ENCODE data around the gene ATG7. TPM values are rescaled to one million over a fixed set of nuclear protein-coding genes. Genes with fewer than 3 reads are reported as not detected.
"Not testable (repeated sequence)": the region's sequence is repeated elsewhere in the genome, so short reads cannot be mapped to it uniquely, and the experiment has no call there.

ATG7 gene
- polyA plus RNA-seq, 1 donor (not counting 4 experiments of a cell fraction or from before 2014, with no cell fraction given): 27.9 TPM

GRCh38 chr3:11523572-11524101 is 251.4 kb downstream of the ATG7 start:
- DNase-seq (ENCODE audit: low read depth, low spot score) (no peak), FAIRE-seq (no peak)
- Histone ChIP-seq H2AFZ (ENCODE audit: control insufficient read depth, low read length) (peak overlapping the region; percentile 41), H3K9me3 (ENCODE audit: control insufficient read depth, low read depth, low read length) (no peaks in the 10 kb centered on the region), H3K36me3 (ENCODE audit: control insufficient read depth in 2 of 2, extremely low read depth in 1 of 2, insufficient read depth in 2 of 2, low read length in 2 of 2) (no peaks in the 10 kb centered on the region), H3K4me2 (ENCODE audit: control insufficient read depth, extremely low read depth, insufficient read depth, low read depth, low read length) (peak overlapping the region; percentile 49), H3K27me3 (ENCODE audit: control insufficient read depth, extremely low read depth, insufficient read depth, low read length) (no peaks in the 10 kb centered on the region), H3K9ac (ENCODE audit: control insufficient read depth, extremely low read depth, insufficient read depth, low read length) (no peak overlapping the region), H3K4me1 (ENCODE audit: control insufficient read depth, extremely low read depth, insufficient read depth, low read length) (peaks cover 21% of the 10 kb centered on the region), H3K9me1 (ENCODE audit: control insufficient read depth, extremely low read depth, insufficient read depth, low read length) (no peaks in the 10 kb centered on the region), H4K20me1 (ENCODE audit: control insufficient read depth, extremely low read depth, insufficient read depth, low read length) (no peaks in the 10 kb centered on the region), H3K27ac (ENCODE audit: control insufficient read depth, insufficient read depth, low read length) (peak overlapping the region; percentile 72), H3K4me3 (ENCODE audit: control insufficient read depth in 2 of 3, extremely low read depth in 1 of 3, insufficient read depth in 2 of 3, low read depth in 1 of 3, low read length in 3 of 3) (no peak overlapping the region), H3K79me2 (ENCODE audit: control insufficient read depth, insufficient read depth, low read length) (no peaks in the 10 kb centered on the region)
- no peak for TF ChIP-seq EZH2 (IDR thresholded peaks at IDR 0.05; ENCODE audit: low read length)
- no peak for TF ChIP-seq CTCF (optimal IDR thresholded peaks at IDR 0.05 in 1 of 3, IDR thresholded peaks at IDR 0.05 in 1 of 3, conservative IDR thresholded peaks at IDR 0.05 in 1 of 3; ENCODE audit: extremely low read depth in 1 of 3, insufficient read depth in 2 of 3, low read length in 3 of 3)
- dilution Hi-C loops (cut with MboI; ENCODE audit: extremely low pct_ligation_motif_present, low sequenced_read_pairs): no loop called here

- H4K20me1 ChIP-seq (ENCODE audit: control insufficient read depth, extremely low read depth, insufficient read depth, low read length); H3K4me3 ChIP-seq (ENCODE audit: control insufficient read depth in 2 of 3, extremely low read depth in 1 of 3, insufficient read depth in 2 of 3, low read depth in 1 of 3, low read length in 3 of 3); FAIRE-seq; H3K4me2 ChIP-seq (ENCODE audit: control insufficient read depth, extremely low read depth, insufficient read depth, low read depth, low read length); H3K9me1 ChIP-seq (ENCODE audit: control insufficient read depth, extremely low read depth, insufficient read depth, low read length); H3K9me3 ChIP-seq (ENCODE audit: control insufficient read depth, low read depth, low read length); H3K9ac ChIP-seq (ENCODE audit: control insufficient read depth, extremely low read depth, insufficient read depth, low read length); H3K36me3 ChIP-seq (ENCODE audit: control insufficient read depth in 2 of 2, extremely low read depth in 1 of 2, insufficient read depth in 2 of 2, low read length in 2 of 2); H3K27ac ChIP-seq (ENCODE audit: control insufficient read depth, insufficient read depth, low read length); H2AFZ ChIP-seq (ENCODE audit: control insufficient read depth, low read length); DNase-seq (ENCODE audit: low read depth, low spot score); dilution Hi-C loops (cut with MboI; ENCODE audit: extremely low pct_ligation_motif_present, low sequenced_read_pairs); H3K27me3 ChIP-seq (ENCODE audit: control insufficient read depth, extremely low read depth, insufficient read depth, low read length); H3K79me2 ChIP-seq (ENCODE audit: control insufficient read depth, insufficient read depth, low read length): not testable (repeated sequence)
- H3K4me1 ChIP-seq (ENCODE audit: control insufficient read depth, extremely low read depth, insufficient read depth, low read length): peaks cover 34% of the 10 kb centered on the region
These were observed 253.9 kb downstream of the ATG7 start for GRCh38 chr3:11526121-11526520.

GRCh38 chr3:11529281-11529680 is 257.1 kb downstream of the ATG7 start:
- DNase-seq (ENCODE audit: low read depth, low spot score) (no peak), FAIRE-seq (no peak)
- dilution Hi-C loops (cut with MboI; ENCODE audit: extremely low pct_ligation_motif_present, low sequenced_read_pairs): no loop called here
- Histone ChIP-seq H3K27ac (ENCODE audit: control insufficient read depth, insufficient read depth, low read length) (peak overlapping the region; percentile 68), H4K20me1 (ENCODE audit: control insufficient read depth, extremely low read depth, insufficient read depth, low read length) (no peaks in the 10 kb centered on the region), H3K4me1 (ENCODE audit: control insufficient read depth, extremely low read depth, insufficient read depth, low read length) (peaks cover 19% of the 10 kb centered on the region), H3K9me1 (ENCODE audit: control insufficient read depth, extremely low read depth, insufficient read depth, low read length) (no peaks in the 10 kb centered on the region), H3K27me3 (ENCODE audit: control insufficient read depth, extremely low read depth, insufficient read depth, low read length) (no peaks in the 10 kb centered on the region), H2AFZ (ENCODE audit: control insufficient read depth, low read length) (no peak overlapping the region), H3K36me3 (ENCODE audit: control insufficient read depth in 2 of 2, extremely low read depth in 1 of 2, insufficient read depth in 2 of 2, low read length in 2 of 2) (no peaks in the 10 kb centered on the region), H3K4me2 (ENCODE audit: control insufficient read depth, extremely low read depth, insufficient read depth, low read depth, low read length) (peak overlapping the region; percentile 39), H3K9me3 (ENCODE audit: control insufficient read depth, low read depth, low read length) (no peaks in the 10 kb centered on the region), H3K9ac (ENCODE audit: control insufficient read depth, extremely low read depth, insufficient read depth, low read length) (peak overlapping the region; percentile 2), H3K79me2 (ENCODE audit: control insufficient read depth, insufficient read depth, low read length) (no peaks in the 10 kb centered on the region), H3K4me3 (ENCODE audit: control insufficient read depth in 2 of 3, extremely low read depth in 1 of 3, insufficient read depth in 2 of 3, low read depth in 1 of 3, low read length in 3 of 3) (peak overlapping the region in 1 of 3 experiments; percentile 0)
- TF ChIP-seq CTCF (optimal IDR thresholded peaks at IDR 0.05 in 1 of 3, IDR thresholded peaks at IDR 0.05 in 1 of 3, conservative IDR thresholded peaks at IDR 0.05 in 1 of 3; ENCODE audit: extremely low read depth in 1 of 3, insufficient read depth in 2 of 3, low read length in 3 of 3) (no peak), EZH2 (IDR thresholded peaks at IDR 0.05; ENCODE audit: low read length) (no peak)

Data from keratinocyte (primary cell).